Activated CD4-positive, alpha-beta T cell treated with anti-CD3 and anti-CD28 coated beads, Interleukin-2, amount 10 ng/mL, durations not matched to agents 7 days and 5 days (primary cell): ENCODE measurements around the gene FYN. TPM values are rescaled to one million over a fixed set of nuclear protein-coding genes. Genes with fewer than 3 reads are reported as not detected.

Source experiments
- CTCF ChIA-PET: fragments of 350-600 bp; sonication (Branson Sonifier 250); formaldehyde crosslinking; loops from one replicate; lab custom pipeline; 2021; ENCODE audit warnings: antibody characterized with exemption; lab: Charles Lee
- POLR2A ChIA-PET: fragments of 350-600 bp; sonication (Branson Sonifier 250); formaldehyde crosslinking; loops from one replicate; lab custom pipeline; 2021; ENCODE audit warnings: antibody characterized with exemption; lab: Charles Lee
- DNase-seq: peaks from one replicate; pipeline ENCODE4 v3.0.0-alpha.2; 2020
- H3K27ac Mint-ChIP-seq: one replicate; pipeline ENCODE4 v1.8.0; 2021; ENCODE audit warnings: mild to moderate bottlenecking, moderate library complexity, mixed read lengths
- H3K27me3 Mint-ChIP-seq: one replicate; pipeline ENCODE4 v1.8.0; 2021; ENCODE audit warnings: mixed read lengths
- H3K36me3 Mint-ChIP-seq: one replicate; pipeline ENCODE4 v1.8.0; 2021; ENCODE audit warnings: low read depth, mixed read lengths
- H3K4me1 Mint-ChIP-seq: one replicate; pipeline ENCODE4 v1.8.0; 2021; ENCODE audit warnings: mixed read lengths
- H3K4me3 Mint-ChIP-seq: one replicate; pipeline ENCODE4 v1.8.0; 2021; ENCODE audit warnings: mild to moderate bottlenecking, moderate library complexity, mixed read lengths
- H3K9me3 Mint-ChIP-seq: one replicate; pipeline ENCODE4 v1.8.0; 2021; ENCODE audit warnings: mixed read lengths
- total RNA-seq, 2 experiments: library from RNA; stranded (reverse); gene quantifications; one replicate each; pipeline ENCODE4 v1.2.3, GENCODE V29; 2021

The FYN gene
- total RNA-seq, 2 experiments from 2014 or later: 179 to 225 TPM

DNA sequence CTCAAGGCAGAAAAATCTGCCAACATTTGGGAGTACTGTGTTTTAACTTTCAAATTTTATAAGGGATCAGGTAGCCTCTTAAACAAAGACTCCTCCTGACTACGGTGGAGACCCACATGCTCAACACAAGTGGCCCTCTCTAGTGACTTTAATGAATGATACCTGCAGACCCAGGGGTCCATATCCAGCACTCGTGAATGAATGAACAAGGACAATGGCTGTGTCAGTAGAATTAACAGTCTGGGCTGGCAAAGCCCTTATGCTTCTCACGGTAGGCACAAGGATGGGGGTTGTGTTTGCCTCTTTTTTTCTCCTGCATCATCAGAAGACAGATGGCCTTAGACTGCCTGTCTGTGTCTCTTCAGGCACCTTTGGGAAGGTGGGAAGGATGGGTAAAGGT is 154.9 kb downstream of the FYN start:
- Mint-ChIP-seq H3K36me3 (peaks cover 78% of the 10 kb centered on the region), H3K4me1 (peaks cover 61% of the 10 kb centered on the region), H3K9me3 (no peaks in the 10 kb centered on the region), H3K4me3 (no peak overlapping the region), H3K27me3 (no peaks in the 10 kb centered on the region), H3K27ac (no peak overlapping the region)
- no peak for DNase-seq
- ChIA-PET CTCF (interaction anchor here (0.8 to 2.0 kb wide), 3 partner anchors 59 to 320 kb away, joined by 3 to 4 read pairs (median 3); no protein-coding TSS in a partner anchor), POLR2A (no interaction called here)

DNA sequence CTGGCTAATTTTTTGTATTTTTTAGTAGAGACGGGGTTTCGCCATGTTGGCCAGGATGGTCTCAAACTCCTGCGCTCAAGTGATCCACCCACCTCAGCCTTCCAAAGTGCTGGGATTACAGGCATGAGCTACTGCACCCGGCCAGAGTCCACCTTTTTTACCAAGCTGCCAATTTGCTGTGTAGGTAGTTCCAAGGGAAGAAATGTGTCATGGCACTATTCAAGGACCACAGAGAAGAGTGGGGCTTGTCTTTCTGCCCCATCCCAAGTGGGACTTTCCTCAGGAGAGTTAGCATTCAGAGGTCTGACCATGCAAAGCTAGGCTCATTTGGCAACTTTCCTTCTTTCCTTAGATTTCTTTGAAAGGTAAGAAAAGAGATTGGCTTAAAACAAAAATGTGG is 155.6 kb downstream of the FYN start:
- Mint-ChIP-seq H3K4me1 (peaks cover 62% of the 10 kb centered on the region), H3K27me3 (no peaks in the 10 kb centered on the region), H3K36me3 (peaks cover 85% of the 10 kb centered on the region), H3K4me3 (no peak overlapping the region), H3K9me3 (no peaks in the 10 kb centered on the region), H3K27ac (no peak overlapping the region)
- no peak for DNase-seq
- ChIA-PET POLR2A (no interaction called here), CTCF (interaction anchor here (0.8 to 2.0 kb wide), 6 partner anchors 9 to 321 kb away, joined by 3 to 4 read pairs (median 3); no protein-coding TSS in a partner anchor)

DNA sequence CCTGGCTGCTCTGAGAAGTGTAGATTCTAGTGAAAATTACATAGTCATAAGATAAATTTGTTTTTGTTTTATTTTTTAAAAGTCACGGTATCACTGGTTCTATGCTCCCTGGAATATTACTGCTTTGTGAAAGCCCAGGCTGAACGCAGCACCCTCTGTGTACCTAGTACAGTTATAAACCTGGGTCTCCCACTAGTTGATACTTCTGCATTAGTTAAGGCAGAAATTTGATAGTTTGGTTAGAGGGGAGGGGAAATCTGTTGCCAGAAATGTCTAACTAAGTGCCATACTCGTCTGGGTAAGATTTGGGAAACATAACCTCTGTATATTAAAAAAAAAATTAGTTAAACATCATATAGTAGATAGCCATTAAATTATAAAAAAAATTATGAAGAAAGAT is 156.9 kb downstream of the FYN start:
- CTCF ChIA-PET: interaction anchor here (1.4 kb wide), 1 partner anchor 36 kb away, joined by 3 read pairs; no protein-coding TSS in a partner anchor
- Mint-ChIP-seq H3K4me1 (peaks cover 63% of the 10 kb centered on the region), H3K4me3 (no peak overlapping the region)

DNA sequence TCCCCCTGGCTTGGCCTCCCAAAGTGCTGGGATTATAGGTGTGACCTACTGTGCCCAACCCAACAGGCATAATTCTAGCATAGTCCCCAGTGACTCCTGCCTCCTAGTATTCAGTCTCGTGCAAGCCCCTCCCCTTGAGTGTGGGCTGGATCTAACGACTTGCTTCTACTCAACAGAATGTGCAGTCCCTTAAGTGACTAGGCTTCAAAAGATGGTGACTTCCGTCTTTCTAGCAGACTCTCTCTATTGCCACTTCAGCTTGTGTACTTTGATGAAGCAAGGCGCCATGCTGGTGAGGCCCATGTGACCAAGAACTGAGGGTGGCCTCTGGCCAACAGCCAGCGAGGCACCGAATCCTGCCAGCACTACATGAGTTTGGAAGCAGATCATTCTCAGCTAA is 157.9 kb downstream of the FYN start:
- CTCF ChIA-PET: interaction anchor here (1.0 kb wide), 1 partner anchor 277 kb away, joined by 3 read pairs; no protein-coding TSS in a partner anchor
- H3K27ac Mint-ChIP-seq: peak overlapping the region; percentile 89
- H3K4me1 Mint-ChIP-seq: peaks cover 66% of the 10 kb centered on the region
- peaks cover 82% of the 10 kb centered on the region for H3K36me3 Mint-ChIP-seq
- H3K9me3 Mint-ChIP-seq: no peaks in the 10 kb centered on the region
- POLR2A ChIA-PET: interaction anchor here (0.6 kb wide), 1 partner anchor 755 kb away, joined by 5 read pairs; no protein-coding TSS in a partner anchor
- H3K27me3 Mint-ChIP-seq: no peaks in the 10 kb centered on the region
- peak; percentile 54 for DNase-seq
- H3K4me3 Mint-ChIP-seq: no peak overlapping the region

More for the DNA sequence above, 156.9 kb downstream of the FYN start:
- Mint-ChIP-seq H3K9me3 (no peaks in the 10 kb centered on the region), H3K27me3 (no peaks in the 10 kb centered on the region), H3K36me3 (peaks cover 85% of the 10 kb centered on the region), H3K27ac (peak overlapping the region; percentile 25)
- POLR2A ChIA-PET: no interaction called here
- no peak for DNase-seq

DNA sequence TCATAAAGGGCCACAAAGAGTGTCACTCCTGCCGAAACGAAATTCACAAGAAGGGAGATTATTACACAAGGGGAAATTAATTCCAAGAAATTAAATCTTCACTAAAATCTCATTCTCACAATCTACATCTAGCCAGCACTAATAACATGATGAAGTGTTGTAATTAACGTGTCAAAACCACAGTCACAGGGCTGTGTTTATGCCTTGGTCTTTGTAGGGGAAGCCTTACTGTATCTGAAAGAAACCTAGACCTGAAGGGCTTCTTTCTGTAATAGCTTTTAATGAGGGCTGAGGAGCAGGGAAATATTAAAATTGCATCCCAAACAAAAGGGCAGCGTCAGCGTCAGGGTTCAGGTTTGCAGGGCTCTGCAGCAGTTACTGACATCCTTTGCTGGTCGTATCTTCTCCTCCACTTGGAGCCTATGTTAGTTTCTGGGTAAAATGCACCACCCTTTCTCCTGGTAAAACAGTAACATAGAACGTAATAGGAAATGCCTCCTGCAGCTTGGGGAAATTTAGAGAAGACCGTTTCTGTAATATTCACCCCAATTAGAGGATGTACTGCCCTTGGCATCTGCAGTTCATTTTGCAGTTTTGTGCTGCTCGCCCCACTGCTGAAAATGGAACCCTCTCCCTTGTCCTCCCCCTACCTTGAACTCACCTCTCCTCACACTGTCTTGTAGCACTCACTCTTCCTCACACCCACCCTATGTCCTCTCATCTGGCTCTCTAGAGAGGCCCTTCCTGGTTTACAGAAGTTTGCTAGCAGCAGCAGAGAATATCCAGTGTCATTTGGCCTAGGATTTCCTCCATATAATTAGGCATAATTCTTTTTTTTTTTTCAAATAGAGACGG is 158.6 kb downstream of the FYN start:
- Mint-ChIP-seq H3K27me3 (no peaks in the 10 kb centered on the region), H3K9me3 (no peaks in the 10 kb centered on the region), H3K4me3 (peak overlapping the region; percentile 9), H3K4me1 (peaks cover 68% of the 10 kb centered on the region), H3K27ac (peak overlapping the region; percentile 89), H3K36me3 (peaks cover 82% of the 10 kb centered on the region)
- POLR2A ChIA-PET: interaction anchor here (0.6 kb wide), 1 partner anchor 754 kb away, joined by 5 read pairs; no protein-coding TSS in a partner anchor
- DNase-seq: no peak
- CTCF ChIA-PET: interaction anchor here (1.0 to 1.3 kb wide), 2 partner anchors 11 to 277 kb away, joined by 3 read pairs; no protein-coding TSS in a partner anchor

DNA sequence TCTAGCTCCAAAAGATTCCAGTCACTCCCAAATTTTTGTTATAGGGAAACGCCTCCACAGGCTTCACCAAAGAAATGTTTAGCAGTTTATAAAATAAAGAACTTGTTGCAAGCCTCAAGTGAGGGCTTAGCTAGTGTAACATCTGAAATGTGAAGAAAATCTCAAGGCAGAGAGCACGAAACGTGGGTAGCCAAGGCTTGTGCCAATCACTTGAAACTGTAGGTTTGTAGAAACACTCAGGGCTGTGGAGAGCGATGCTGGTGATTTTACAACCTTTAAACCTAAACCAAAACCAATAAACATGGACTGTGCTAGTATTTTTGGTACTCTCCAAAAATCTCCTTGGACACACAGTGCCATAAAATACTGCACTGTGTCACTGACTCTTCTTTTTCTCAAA is 159.4 kb downstream of the FYN start:
- ChIA-PET POLR2A (no interaction called here), CTCF (interaction anchor here (1.3 to 1.7 kb wide), 2 partner anchors 12 to 283 kb away, joined by 3 to 4 read pairs; no protein-coding TSS in a partner anchor)
- peaks cover 69% of the 10 kb centered on the region for H3K4me1 Mint-ChIP-seq
- H3K27ac Mint-ChIP-seq: peak overlapping the region; percentile 89
- no peaks in the 10 kb centered on the region for H3K9me3 Mint-ChIP-seq
- H3K27me3 Mint-ChIP-seq: no peaks in the 10 kb centered on the region
- no peak for DNase-seq
- H3K36me3 Mint-ChIP-seq: peaks cover 77% of the 10 kb centered on the region
- H3K4me3 Mint-ChIP-seq: no peak overlapping the region

DNA sequence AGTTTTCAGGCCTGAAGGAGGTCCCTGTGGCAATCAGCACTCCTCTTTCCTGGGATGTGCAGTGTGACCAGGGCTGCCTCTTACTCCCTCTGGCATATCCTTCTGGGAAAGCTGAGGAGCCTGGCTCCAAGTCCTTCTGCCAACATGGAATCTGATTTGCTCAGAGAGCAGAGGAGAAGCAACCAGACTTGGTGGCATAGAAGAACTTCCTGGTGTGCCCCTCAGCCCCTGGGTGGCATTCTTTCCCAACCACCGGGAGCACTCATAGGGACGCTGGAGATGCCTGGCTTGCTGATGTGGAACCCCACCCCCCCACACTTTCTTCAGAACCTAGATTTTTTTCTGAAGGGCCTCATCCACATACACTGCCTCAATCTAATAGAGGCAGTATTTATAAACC is 160.0 kb downstream of the FYN start:
- H3K4me3 Mint-ChIP-seq: no peak overlapping the region
- peak overlapping the region; percentile 25 for H3K27ac Mint-ChIP-seq
- H3K27me3 Mint-ChIP-seq: no peaks in the 10 kb centered on the region
- peaks cover 72% of the 10 kb centered on the region for H3K36me3 Mint-ChIP-seq
- DNase-seq: no peak
- H3K9me3 Mint-ChIP-seq: no peaks in the 10 kb centered on the region
- peaks cover 67% of the 10 kb centered on the region for H3K4me1 Mint-ChIP-seq
- CTCF ChIA-PET: interaction anchor here (1.7 kb wide), 1 partner anchor 283 kb away, joined by 4 read pairs; no protein-coding TSS in a partner anchor
- POLR2A ChIA-PET: no interaction called here

DNA sequence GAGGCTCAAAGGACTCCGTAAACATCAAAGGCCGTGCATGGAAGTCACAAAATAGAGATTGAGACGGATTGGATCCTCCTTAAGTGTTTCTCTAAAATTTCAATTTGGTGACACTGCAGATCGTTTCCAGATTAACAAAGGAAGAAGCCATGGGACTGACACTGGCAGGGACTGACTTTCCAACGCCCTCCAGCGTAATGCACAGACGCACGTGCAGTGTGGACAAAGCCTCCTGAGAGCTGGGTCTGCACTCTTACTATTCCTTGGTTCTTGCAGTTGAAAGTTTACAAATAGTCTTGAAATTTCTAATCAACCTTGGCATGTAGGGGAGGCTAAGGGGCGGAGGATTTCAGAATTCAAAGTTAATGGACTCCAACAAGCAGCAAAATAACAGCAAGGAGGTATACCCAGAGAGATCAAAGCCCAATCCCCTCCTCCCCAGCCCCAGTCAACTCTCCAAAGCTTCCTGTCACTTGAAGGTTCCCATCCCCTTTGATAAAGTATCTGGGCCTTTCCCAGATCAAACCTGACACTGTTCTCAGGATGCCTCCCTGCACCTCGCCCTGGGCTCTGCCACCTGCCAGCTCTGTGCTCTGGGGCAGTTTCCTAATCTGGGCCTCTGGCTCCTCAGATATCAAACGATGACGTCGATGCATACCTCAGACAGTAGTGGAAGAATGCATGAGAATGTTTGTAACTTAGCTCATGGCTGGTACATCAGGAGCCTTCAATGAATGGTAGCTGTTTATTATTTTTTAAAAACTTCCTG is 161.1 kb downstream of the FYN start:
- Mint-ChIP-seq H3K9me3 (no peaks in the 10 kb centered on the region), H3K4me1 (peaks cover 67% of the 10 kb centered on the region), H3K4me3 (no peak overlapping the region), H3K36me3 (peaks cover 63% of the 10 kb centered on the region), H3K27ac (peak overlapping the region; percentile 82), H3K27me3 (no peaks in the 10 kb centered on the region)
- ChIA-PET POLR2A (no interaction called here), CTCF (interaction anchor here (1.7 kb wide), 1 partner anchor 284 kb away, joined by 4 read pairs; no protein-coding TSS in a partner anchor)
- no peak for DNase-seq

DNA sequence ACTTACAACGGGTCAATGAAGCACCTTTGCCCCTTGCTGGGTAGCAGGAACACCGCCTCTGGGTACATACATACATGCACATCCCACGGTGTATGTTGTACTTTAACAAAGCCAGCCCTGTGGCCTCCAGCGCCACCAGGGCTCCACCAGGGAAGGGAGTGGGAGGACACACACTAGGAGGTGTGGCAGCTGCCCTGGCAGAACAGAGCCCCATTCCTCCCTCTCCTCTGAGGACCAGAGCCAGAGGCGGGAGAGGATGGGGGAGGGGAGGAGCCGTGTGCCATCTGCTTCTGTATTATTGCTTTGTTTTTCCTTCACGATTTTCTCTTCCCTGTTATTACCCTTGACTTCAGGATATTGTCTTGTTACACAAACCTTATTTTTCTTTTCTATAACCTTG is 161.8 kb downstream of the FYN start:
- no peaks in the 10 kb centered on the region for H3K27me3 Mint-ChIP-seq
- POLR2A ChIA-PET: no interaction called here

DNA sequence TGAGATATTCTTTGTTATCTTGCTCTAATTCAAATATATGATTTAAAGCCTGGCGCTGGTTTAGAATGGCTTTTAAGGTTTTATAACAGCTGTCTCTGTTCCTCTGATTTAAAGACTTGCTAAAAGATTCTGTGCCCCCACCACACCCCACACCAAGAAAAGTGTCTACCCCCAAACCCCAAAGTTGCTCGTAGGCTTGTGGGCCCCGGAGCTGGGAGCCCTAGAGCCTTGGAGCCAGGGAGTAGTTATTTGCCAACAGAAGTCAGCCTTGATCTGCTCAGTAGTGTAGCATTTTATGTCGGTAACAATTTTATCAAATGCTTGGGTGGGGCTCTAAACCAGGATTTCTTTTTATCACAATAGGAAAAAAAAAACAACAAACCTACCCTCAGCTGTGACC is 162.3 kb downstream of the FYN start:
- Mint-ChIP-seq H3K27ac (peak overlapping the region; percentile 82), H3K4me3 (no peak overlapping the region), H3K4me1 (peaks cover 61% of the 10 kb centered on the region), H3K9me3 (no peaks in the 10 kb centered on the region), H3K36me3 (peaks cover 59% of the 10 kb centered on the region), H3K27me3 (no peaks in the 10 kb centered on the region)
- ChIA-PET POLR2A (no interaction called here), CTCF (interaction anchor here (0.9 to 4.1 kb wide), 18 partner anchors 9 to 452 kb away, joined by 3 to 40 read pairs (median 5); partner anchors contain the start of gene FYN)
- DNase-seq: no peak

More for the DNA sequence above, 161.8 kb downstream of the FYN start:
- no peak overlapping the region for H3K4me3 Mint-ChIP-seq
- no peaks in the 10 kb centered on the region for H3K9me3 Mint-ChIP-seq
- DNase-seq: no peak
- peak overlapping the region; percentile 82 for H3K27ac Mint-ChIP-seq
- H3K36me3 Mint-ChIP-seq: peaks cover 62% of the 10 kb centered on the region
- peaks cover 65% of the 10 kb centered on the region for H3K4me1 Mint-ChIP-seq
- CTCF ChIA-PET: interaction anchor here (1.6 to 4.1 kb wide), 2 partner anchors 23 to 330 kb away, joined by 4 to 40 read pairs; no protein-coding TSS in a partner anchor

DNA sequence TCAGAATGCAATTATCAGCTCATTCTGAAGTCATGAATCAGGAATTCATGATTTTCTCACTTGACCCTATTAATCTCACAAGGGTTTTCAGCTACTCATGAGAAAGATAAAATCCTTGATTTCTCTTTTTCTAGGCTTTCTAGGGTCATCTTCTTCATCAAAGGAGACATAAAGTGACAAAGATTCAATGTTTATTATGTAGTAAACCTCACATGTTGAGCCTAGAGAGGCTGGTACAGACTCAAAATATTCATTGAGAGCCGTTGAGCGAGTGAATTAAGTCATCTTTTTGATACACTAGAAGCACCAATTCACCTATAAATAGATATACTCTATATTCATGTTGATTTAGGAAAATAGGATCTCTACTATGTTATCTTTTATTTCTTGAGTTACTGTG is 162.8 kb downstream of the FYN start:
- Mint-ChIP-seq H3K9me3 (no peaks in the 10 kb centered on the region), H3K27me3 (no peaks in the 10 kb centered on the region), H3K27ac (peak overlapping the region; percentile 82), H3K4me3 (no peak overlapping the region), H3K4me1 (peaks cover 59% of the 10 kb centered on the region), H3K36me3 (peaks cover 59% of the 10 kb centered on the region)
- DNase-seq: no peak
- CTCF ChIA-PET: interaction anchor here (0.6 to 4.1 kb wide), 31 partner anchors 9 to 451 kb away, joined by 3 to 40 read pairs (median 4); partner anchors contain the start of gene FYN
- POLR2A ChIA-PET: no interaction called here
